IPS-NIHi7 (cell line): ENCODE data around the gene ACAD10.
"Not testable (repeated sequence)": the region's sequence is repeated elsewhere in the genome, so short reads cannot be mapped to it uniquely, and the experiment has no call there.

Experiments used
- DNase-seq: peaks from one replicate; pipeline ENCODE4 v3.0.0; 2012; ENCODE audit warnings: mixed read lengths; ENCODE audit errors: extremely low spot score

The ACAD10 gene

GRCh38 chr12:111687255-111687654 is 1.4 kb downstream of the ACAD10 start:
- DNase-seq, result no peak

GRCh38 chr12:111687952-111688351 is 2.1 kb downstream of the ACAD10 start:
- DNase-seq, result no peak

- DNase-seq, result no peak
These were observed 5.4 kb downstream of the ACAD10 start for GRCh38 chr12:111691262-111691661.

- peak; percentile 65 for DNase-seq
These were observed 6.8 kb downstream of the ACAD10 start for GRCh38 chr12:111692575-111693210.

GRCh38 chr12:111693818-111694217 is 8.0 kb downstream of the ACAD10 start:
- no peak for DNase-seq

GRCh38 chr12:111699962-111700361 is 14.1 kb downstream of the ACAD10 start:
- DNase-seq, result no peak

- DNase-seq, result no peak
These were observed 19.8 kb downstream of the ACAD10 start for GRCh38 chr12:111705672-111706071.

- no peak for DNase-seq
These were observed 20.3 kb downstream of the ACAD10 start for GRCh38 chr12:111706145-111706544.

GRCh38 chr12:111715279-111715678 is 29.4 kb downstream of the ACAD10 start:
- DNase-seq, result no peak

- DNase-seq, result not testable (repeated sequence)
These were observed 33.5 kb downstream of the ACAD10 start for GRCh38 chr12:111719316-111719715.

- no peak for DNase-seq
These were observed 34.6 kb downstream of the ACAD10 start for GRCh38 chr12:111720457-111720856.

- not testable (repeated sequence) for DNase-seq
These were observed 38.0 kb downstream of the ACAD10 start for GRCh38 chr12:111723646-111724360.

GRCh38 chr12:111728795-111729194 is 42.9 kb downstream of the ACAD10 start:
- no peak for DNase-seq

GRCh38 chr12:111730420-111730819 is 44.6 kb downstream of the ACAD10 start:
- no peak for DNase-seq

- no peak for DNase-seq
These were observed 46.9 kb downstream of the ACAD10 start for GRCh38 chr12:111732786-111733185.

- no peak for DNase-seq
These were observed 47.6 kb downstream of the ACAD10 start for GRCh38 chr12:111733340-111733915.

- not testable (repeated sequence) for DNase-seq
These were observed 53.7 kb downstream of the ACAD10 start for GRCh38 chr12:111739524-111739923.

- no peak for DNase-seq
These were observed 55.5 kb downstream of the ACAD10 start for GRCh38 chr12:111741235-111741812.

GRCh38 chr12:111745211-111745610 is 59.4 kb downstream of the ACAD10 start:
- no peak for DNase-seq

- no peak for DNase-seq
These were observed 61.5 kb downstream of the ACAD10 start for GRCh38 chr12:111747333-111747732.

GRCh38 chr12:111748151-111748672 is 62.4 kb downstream of the ACAD10 start:
- no peak for DNase-seq

- no peak for DNase-seq
These were observed 63.0 kb downstream of the ACAD10 start for GRCh38 chr12:111748867-111749266.
